ENCODE measurements around the gene SH3D19.

The SH3D19 gene

DNA sequence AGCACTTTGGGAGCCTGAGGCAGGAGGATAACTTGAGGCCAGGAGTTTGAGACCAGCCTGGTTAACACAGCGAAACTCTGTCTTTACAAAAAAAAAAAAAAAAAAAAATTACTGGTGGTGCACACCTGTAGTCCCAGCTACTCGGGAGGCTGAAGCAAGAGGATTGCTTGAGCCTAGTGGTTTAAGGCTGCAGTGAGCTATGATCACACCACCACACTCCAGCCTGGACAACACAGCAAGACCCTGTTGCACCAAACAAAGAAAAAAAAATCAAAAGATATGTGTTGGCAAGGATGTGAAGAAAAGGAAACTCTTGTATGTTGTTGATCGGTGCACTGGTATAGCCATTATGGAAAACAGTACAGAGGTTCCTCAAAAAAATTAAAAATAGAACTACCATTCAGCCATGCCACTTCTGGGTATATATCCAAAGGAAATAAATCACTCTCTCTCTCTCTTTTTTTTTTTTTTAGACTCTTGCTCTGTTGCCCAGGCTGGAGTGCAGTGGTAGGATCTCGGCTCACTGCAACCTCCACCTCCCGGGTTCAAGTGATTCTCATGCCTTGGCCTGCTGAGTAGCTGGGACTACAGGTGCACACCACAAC, 15.2 kb downstream of the SH3D19 start:
- no peak for TF ChIP-seq ZFX (IDR thresholded peaks at IDR 0.05)
- TF ChIP-seq, protein P1, sequence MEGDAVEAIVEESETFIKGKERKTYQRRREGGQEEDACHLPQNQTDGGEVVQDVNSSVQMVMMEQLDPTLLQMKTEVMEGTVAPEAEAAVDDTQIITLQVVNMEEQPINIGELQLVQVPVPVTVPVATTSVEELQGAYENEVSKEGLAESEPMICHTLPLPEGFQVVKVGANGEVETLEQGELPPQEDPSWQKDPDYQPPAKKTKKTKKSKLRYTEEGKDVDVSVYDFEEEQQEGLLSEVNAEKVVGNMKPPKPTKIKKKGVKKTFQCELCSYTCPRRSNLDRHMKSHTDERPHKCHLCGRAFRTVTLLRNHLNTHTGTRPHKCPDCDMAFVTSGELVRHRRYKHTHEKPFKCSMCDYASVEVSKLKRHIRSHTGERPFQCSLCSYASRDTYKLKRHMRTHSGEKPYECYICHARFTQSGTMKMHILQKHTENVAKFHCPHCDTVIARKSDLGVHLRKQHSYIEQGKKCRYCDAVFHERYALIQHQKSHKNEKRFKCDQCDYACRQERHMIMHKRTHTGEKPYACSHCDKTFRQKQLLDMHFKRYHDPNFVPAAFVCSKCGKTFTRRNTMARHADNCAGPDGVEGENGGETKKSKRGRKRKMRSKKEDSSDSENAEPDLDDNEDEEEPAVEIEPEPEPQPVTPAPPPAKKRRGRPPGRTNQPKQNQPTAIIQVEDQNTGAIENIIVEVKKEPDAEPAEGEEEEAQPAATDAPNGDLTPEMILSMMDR (conservative IDR thresholded peaks at IDR 0.05) = no peak
- no peak overlapping the region for H3K27ac ChIP-seq

DNA sequence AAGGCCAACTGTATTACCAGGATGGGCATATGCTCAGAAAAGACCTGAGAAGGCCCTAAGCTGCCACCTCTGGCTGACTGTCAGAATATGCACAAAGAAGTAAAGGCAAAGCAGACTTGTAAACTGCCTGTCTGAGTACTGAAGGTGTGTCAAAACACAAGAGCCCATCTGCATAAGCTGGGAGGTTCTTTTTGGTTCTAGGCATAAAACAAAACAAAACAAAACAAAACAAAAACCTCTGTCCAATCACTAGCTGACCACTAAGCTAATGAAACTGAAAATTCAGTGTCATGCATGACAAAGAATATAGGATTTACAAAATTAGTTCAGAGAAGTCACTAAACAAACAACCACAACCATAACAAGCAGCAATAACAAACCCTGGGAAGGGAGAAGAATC, 20.6 kb downstream of the SH3D19 start:
- H3K27ac ChIP-seq = no peak overlapping the region

DNA sequence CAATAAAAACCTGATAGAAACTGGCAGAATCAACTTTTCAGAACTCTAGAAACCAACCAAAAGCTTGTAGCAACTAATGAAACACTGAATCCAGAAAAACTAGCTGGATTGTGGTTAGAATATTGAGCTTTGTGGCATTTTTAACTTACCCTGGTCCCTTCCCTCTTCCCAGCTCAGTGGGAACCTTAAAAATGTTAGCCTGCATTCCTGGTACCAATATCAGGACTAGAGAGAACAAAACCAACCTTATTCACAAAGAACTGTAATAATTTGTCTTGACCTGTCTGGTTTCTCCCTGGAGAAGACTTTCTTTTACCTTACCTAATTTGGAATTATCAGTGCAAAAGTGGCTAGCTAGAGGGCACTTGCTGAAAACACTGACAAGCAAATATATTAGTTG, 21.2 kb downstream of the SH3D19 start:
- no peak for TF ChIP-seq ZFX (IDR thresholded peaks at IDR 0.05)
- no peak overlapping the region for H3K27ac ChIP-seq

More for the DNA sequence above, 20.6 kb downstream of the SH3D19 start:
- TF ChIP-seq, protein P1 (conservative IDR thresholded peaks at IDR 0.05) = peak; percentile 13; the same call in 1 of the 2 replicates
- TF ChIP-seq ZFX (IDR thresholded peaks at IDR 0.05) = no peak

DNA sequence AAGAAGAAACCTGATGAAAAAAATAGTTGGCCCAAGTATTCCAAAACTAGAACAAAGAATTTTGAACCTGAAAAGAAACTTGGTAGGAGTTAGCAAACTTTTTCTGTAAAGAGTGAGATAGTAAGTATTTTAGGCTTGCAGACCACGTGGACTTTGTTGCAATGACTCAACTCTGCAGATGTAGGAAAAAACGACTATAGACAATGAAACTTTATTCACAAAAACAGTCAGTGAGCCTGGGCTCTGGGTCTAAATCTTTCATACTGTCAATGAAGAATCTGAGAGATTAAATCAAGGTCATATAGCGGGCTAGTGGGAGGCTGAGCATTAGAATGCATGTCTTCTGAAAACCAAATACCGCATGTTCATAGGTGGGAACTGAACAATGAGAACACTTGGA, 23.0 kb downstream of the SH3D19 start:
- TF ChIP-seq, protein P1 (conservative IDR thresholded peaks at IDR 0.05) = no peak
- TF ChIP-seq ZFX (IDR thresholded peaks at IDR 0.05) = no peak
- no peak overlapping the region for H3K27ac ChIP-seq

DNA sequence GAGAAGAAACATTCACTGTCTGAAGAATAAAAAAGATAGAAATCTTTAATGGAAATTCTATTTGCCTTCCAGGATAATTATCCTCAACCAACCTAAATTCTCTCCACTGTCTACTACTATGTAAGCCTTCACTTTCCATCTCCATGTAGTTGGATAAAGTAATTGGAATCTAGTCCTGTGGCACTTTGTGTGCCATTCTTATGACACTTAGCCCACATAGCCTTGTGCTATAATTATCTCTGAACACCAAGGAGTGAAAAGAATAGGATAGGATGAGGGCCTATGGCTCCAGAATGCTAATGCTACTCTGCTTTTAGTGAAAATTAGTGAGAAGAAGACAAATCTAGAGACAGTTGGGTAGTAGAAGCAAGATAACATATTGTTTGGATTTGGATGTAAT, 28.2 kb downstream of the SH3D19 start:
- TF ChIP-seq, protein P1 (conservative IDR thresholded peaks at IDR 0.05) = no peak
- no peak for TF ChIP-seq ZFX (IDR thresholded peaks at IDR 0.05)
- no peak overlapping the region for H3K27ac ChIP-seq

DNA sequence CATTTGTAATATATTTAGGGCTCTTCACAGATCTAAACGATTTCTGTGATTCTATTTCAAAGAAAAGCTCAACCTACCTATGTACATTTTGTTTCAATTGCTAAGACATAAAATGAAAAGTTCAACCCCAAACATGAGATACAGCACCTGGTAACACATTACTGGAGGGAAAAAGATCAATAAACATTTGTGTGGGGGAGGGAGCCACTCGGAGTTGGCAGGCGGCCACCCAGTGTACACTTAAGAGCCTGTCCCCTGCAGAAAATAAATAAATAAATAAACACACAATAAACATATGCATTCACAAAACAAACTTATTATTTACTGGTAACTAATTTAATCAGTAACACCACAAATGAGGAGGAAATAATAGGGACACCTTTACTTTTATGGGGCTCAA, 29.2 kb downstream of the SH3D19 start:
- TF ChIP-seq ZFX (IDR thresholded peaks at IDR 0.05) = no peak
- TF ChIP-seq, protein P1 (conservative IDR thresholded peaks at IDR 0.05) = no peak
- H3K27ac ChIP-seq = no peak overlapping the region

DNA sequence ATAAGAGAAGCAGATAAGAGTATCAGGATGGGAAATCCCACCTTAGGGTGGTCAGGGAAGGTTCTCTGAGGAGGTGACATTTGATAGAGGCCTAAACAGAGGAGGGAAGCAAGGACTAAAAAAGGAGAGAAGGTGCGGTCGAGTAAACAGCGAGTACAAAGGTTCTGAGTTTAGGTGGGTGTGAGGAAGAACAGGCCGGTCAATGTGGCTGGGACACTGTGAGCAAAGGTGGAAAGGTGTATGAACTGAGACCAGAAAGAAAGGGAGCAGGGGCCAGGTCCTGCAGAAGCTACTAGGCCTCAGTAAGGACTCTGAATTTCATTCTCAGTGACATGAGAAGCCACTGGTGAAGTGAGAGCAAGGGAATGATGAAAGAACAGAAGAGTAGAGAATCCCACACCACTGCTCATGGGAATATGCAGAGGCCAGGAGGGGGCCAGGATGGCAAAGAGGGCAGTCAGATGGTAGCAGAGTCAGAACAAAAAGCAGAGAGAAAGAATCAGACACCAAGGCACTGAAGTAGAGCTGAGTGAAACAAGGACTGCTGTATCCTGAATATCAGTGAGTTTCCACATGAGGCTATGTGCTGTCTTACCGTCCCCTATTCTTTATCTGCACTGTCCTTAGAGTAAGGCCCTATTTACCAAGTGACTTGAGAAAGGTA, 30.4 kb downstream of the SH3D19 start:
- no peak for TF ChIP-seq ZFX (IDR thresholded peaks at IDR 0.05)
- TF ChIP-seq, protein P1 (conservative IDR thresholded peaks at IDR 0.05) = no peak
- no peak overlapping the region for H3K27ac ChIP-seq

DNA sequence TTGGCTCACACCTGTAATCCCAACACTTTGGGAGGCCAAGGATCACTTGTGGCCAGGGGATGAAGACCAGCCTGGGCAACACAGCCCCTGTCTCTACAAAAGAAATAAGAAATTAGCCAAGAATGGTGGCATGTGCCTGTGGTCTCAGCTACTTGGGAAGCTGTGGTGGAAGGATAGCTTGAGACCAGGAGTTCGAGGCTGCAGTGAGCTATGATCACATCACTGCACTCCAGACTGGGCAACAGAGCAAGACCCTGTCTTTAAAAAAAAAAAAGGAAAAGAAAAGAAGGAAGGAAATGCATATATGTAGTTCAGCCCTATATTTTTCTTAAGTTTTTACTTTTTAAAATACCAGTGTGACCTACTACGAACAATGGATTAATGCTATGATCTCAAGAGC, 33.4 kb downstream of the SH3D19 start:
- H3K27ac ChIP-seq = no peak overlapping the region
- TF ChIP-seq ZFX (IDR thresholded peaks at IDR 0.05) = no peak
